Stimulated activated naive CD8-positive, alpha-beta T cell treated with anti-CD3 and anti-CD28 coated beads, Interleukin-15, Interleukin-2, amounts not matched to agents 100 U/mL and 50 U/mL, for 24 hours (primary cell): ENCODE measurements around the gene LRIF1.
"Not testable (repeated sequence)": the region's sequence is repeated elsewhere in the genome, so short reads cannot be mapped to it uniquely, and the experiment has no call there.

Experiments
- ATAC-seq: fragments of 150-1000 bp; cut with Tn5 transposase; one replicate; pipeline ENCODE4 v1.10.0; 2021
- DNase-seq: peaks from one replicate; pipeline ENCODE4 v3.0.0; 2021

Gene LRIF1, protein sequence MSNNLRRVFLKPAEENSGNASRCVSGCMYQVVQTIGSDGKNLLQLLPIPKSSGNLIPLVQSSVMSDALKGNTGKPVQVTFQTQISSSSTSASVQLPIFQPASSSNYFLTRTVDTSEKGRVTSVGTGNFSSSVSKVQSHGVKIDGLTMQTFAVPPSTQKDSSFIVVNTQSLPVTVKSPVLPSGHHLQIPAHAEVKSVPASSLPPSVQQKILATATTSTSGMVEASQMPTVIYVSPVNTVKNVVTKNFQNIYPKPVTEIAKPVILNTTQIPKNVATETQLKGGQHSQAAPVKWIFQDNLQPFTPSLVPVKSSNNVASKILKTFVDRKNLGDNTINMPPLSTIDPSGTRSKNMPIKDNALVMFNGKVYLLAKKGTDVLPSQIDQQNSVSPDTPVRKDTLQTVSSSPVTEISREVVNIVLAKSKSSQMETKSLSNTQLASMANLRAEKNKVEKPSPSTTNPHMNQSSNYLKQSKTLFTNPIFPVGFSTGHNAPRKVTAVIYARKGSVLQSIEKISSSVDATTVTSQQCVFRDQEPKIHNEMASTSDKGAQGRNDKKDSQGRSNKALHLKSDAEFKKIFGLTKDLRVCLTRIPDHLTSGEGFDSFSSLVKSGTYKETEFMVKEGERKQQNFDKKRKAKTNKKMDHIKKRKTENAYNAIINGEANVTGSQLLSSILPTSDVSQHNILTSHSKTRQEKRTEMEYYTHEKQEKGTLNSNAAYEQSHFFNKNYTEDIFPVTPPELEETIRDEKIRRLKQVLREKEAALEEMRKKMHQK

DNA sequence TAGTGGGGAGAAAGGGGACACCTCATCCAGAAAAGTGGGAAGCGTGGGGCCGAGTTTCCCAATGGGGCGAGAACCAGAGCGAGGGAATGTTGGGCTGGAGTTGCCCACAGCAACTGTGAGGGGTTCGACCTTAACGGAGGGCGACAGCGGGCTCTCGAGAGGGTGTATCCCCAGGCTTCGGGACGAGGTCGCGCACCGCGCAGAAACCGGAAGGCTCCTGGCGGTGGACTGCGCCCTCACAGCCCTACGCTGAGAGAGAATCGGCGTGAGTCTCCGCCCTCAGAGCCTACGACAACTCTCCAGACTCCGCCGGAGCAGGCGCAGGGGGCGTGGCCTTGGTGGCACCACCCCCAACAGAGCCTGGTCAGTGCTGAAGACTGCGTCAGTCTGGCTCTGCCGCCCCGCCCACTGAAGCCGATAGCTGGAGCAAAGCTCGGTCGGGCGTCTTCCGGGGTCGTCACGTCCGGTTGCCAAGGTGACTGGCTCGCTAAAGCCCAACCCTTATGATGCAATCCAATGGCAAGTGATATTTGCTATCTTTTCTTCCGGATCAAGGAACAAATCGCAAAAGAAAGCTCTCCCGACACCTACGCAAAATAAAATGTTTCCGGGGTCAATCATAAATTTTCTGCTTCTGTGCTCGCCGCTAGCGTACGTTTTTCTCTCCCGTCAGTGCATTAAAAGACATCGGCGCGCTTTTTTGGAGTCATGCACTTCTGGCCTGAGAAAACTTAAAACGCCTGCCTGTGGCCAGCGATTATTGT, at the start of gene LRIF1:
LRIF1 (minus strand) TSS at position 232 of the 764 bp plus-strand sequence. CDS start 234 bp downstream, outside the sequence.
- DNase-seq: peak; percentile 100

DNA sequence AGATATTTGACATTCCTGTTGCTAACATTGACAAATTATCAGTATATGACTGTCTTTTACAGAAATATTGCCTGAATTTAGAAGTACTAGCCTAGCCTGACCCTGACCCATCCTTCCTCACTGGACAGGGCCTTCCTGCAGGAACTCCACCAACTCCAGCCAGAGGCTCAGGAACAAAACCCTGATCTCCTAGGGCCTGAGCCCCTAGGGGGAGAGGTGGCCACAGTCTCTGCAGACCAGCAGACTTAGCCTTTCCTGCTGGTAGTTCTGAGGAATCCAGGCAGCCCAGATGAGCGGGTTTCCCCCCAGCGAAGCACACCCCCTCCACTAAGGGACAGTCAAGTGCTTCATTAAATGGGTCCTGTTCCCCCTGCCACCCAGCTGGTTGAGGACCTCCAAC, 44.3 kb upstream of the LRIF1 start:
- no peak for ATAC-seq
- no peak for DNase-seq

More for the DNA sequence above, at the start of gene LRIF1:
- peak; percentile 100 for ATAC-seq

DNA sequence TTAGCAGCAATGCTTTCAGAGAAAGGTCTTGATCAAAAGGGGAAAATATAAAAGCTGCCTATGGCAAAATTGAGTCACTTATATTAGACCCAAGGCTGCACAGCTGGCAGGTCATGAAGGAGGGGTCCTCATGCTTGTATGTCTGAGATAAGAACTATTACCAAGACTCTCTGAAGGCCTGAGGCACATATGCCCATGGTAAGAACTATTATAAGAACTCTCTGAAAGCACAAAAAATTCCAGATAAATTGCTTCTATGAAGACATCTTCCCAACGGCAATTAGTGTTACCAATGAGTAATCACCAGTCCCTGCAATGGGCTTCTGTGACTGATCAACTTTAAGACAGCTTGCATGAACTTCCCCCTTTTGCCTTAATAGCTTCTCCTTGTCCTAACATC, 42.8 kb upstream of the LRIF1 start:
- ATAC-seq (no peak), DNase-seq (no peak)

DNA sequence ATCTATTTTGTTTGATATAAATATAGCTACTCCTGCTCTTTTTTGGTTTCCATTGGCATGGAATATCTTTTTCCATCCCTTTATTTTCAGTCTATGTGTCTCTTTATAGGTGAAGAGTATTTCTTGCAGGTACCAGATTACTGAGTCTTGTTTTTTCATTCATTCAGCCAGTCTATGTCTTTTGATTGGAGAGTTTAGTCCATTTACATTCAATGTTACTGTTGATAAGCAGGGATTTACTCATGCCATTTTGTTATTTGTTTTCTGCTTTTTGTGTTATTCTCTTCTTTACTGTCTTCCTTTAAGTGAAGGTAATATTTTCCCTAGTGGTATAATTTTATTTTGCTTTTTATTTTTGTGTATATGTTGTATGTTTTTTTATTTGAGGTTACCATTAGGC, 35.9 kb upstream of the LRIF1 start:
- ATAC-seq, DNase-seq: not testable (repeated sequence)

DNA sequence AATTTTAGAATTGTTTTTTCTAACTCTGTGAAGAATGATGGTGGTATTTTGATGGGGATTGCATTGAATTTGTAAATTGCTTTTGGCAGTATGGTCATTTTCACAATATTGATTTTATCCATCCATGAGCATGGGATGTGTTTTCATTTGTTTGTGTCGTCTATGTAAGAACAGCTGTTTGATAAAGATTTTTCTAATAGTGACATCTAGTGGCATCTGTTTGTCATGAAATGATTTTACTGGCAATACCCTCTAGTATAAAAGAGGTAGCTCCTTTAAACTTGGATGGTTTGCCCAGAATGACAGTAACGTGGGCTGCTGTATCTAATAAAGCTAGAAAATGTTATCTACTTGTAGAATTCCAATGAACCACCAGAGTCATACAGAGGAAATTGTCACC, 28.6 kb upstream of the LRIF1 start:
- DNase-seq, ATAC-seq: not testable (repeated sequence)

DNA sequence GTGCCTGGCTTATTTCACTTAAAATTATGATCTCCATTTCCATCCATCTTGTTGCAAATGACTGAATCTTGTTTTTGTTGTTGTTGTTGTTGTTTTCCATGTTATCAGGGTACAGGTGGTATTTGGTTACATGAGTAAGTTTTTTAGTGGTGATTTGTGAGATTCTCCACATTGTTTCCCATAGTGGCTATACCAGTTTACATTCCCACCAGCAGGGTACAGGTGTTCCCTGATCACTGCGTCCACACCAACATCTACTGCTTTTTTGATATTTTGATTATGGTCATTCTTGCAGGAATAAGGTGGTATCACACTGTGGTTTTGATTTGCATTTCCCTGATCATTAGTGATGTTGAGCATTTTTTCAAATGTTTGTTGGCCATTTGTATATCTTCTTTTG, 27.6 kb upstream of the LRIF1 start:
- not testable (repeated sequence) for ATAC-seq, DNase-seq

DNA sequence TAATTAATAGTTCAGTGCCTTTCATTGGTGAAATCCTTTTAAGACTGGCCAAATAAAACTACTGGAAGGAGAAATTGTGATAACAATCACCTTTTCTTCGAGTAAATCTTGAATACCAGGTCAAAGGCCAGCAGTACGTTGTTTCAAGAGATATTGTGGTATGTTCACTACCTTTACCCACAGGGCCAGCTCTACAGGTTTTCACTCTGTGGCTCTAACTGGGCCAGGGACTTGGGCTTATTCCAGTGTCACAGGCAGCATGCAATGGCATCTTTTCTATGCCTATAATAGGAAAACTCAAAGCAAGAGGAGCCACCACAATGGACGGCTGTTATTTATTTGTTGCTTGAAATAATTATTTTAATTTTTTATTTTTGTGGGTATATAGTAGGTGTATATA, 26.8 kb upstream of the LRIF1 start:
- no peak for ATAC-seq
- DNase-seq: no peak

DNA sequence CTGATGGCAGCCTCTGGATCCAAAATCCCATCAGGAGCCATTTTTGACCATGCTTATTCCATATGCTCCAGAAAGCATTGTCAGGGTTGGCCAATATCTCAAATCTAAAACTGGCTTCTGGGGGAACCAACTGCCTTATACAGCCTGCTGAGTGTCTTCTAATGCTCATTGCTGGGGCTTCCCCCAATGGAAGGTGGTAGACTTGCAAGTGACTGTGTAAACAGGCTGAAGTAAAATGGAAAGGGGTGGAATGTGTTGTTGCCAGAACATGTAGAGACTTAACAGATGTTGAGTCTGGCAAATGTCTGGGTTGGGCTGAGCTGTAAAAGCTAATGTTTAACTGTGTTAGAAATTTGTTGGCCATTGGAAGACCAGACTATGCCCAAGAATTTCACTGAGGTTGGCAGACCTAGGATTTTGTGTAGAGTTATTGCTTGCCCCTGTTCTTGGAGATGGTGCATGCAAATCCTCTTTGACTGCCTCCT, 22.7 kb upstream of the LRIF1 start:
- ATAC-seq (no peak), DNase-seq (no peak)

DNA sequence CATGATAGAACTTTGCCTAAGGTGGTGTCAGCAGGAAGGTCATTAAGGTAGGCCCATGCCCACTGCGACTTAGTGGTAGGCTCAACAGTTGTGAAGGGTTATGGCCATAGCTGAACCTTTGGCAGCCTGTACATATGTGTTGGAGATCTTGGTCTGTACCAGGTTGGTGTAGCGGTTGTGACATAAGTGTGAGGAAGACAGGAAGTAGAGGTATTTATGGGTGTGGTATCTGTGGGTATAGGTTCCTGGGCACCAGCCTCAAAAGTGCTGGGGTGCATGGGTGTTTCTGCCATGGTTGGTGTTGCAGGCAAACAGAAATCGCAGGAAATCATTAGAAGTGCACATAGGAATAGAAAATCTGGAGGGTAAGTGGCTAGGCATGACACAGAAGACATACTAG, 18.6 kb upstream of the LRIF1 start:
- no peak for DNase-seq

DNA sequence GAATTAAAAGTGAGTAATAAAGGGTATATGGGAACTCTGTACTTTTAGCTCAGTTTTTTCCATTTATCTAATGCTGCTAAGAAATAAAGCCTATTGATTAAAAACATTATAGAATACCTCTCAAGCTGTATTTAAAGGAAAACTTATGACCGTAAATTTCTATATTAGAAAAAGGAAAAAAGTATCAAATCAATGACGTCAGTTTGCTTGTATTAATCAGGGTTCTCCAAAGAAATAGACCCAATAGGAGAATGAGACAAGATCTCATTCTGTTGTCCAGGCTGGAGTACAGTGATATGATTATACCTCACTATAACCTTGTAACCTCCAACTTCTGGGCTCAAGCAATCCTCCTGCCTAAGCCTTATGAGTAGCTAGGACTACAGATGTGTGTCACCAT, 15.4 kb upstream of the LRIF1 start:
- ATAC-seq (no peak), DNase-seq (no peak)

More for the DNA sequence above, 18.6 kb upstream of the LRIF1 start:
- ATAC-seq: no peak

DNA sequence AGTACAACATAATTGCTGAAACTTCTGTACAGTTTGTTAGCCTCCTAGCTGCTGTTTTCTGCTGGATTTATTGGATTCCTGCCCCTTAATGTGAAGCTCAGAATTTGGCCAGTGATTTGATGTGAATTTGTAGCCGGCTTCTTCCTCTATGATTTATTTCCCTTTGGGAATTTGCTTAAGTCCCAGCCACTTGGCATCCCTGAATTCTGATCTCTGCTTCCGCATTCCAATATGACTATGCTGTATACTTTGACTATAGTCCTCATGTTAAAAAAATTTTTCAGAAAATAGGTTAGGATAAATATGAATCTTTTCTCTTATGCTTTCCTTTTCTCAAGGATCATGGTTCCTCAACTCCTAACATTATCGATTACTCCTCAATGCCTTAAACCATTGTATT, 12.4 kb upstream of the LRIF1 start:
- ATAC-seq (no peak), DNase-seq (no peak)

DNA sequence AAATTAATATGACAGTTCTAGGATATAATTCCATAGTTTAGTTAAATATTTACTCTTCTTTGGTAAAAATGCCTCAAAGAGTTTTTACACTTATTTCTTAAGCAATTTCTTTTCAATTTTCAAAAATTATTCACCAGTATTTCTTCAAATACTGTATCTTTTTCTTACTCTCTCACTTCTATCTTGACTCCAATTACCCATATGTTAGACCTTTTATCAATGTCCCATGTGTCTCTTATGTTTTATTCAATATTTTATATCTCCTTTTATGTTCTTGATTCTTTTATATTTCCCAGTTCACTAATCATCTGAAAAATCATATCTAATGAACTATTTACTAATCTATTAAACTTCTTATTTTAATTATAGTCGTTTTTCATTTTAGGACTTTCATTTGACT, 11.5 kb upstream of the LRIF1 start:
- no peak for DNase-seq
- no peak for ATAC-seq

DNA sequence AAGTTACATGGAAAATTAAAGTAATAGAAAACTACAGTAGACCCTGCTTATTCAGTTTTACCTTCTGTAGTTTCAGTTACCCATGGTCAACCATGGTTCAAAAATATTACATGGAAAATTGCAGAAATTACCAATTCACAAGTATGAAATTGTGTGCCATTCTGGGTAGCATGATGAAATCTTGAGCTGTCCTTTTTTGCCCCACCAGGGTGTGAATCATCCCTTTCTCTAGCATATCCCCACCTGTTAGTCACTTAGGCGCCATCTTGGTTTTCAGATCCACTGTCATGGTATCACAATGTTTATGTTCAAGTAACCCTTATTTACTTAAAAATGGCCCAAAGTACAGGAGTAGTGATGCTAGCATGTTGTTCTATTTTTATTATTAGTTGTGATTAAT, 3.5 kb upstream of the LRIF1 start:
- ATAC-seq (no peak), DNase-seq (no peak)

DNA sequence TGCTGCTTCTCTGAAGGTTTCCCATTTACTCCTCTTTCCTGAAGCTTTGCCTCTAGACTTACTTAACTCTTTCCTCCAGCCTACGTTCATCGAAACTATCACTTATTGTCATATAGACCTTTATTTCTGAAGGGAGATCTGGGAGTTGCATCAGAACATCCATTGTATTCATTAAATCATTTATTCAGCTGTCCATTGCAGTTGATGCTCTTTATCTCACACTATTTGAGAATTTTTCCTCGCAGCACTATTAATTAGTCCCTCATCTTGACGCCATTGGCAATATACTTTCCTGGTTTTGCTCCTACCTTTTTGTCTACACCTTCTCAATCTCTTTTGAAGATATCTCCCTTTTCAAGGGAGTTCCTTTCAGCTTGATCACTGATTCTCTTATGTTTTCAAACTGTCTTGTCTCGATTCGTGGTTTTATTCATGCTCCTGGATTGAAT, 757 bp upstream of the LRIF1 start:
- no peak for DNase-seq
- no peak for ATAC-seq

DNA sequence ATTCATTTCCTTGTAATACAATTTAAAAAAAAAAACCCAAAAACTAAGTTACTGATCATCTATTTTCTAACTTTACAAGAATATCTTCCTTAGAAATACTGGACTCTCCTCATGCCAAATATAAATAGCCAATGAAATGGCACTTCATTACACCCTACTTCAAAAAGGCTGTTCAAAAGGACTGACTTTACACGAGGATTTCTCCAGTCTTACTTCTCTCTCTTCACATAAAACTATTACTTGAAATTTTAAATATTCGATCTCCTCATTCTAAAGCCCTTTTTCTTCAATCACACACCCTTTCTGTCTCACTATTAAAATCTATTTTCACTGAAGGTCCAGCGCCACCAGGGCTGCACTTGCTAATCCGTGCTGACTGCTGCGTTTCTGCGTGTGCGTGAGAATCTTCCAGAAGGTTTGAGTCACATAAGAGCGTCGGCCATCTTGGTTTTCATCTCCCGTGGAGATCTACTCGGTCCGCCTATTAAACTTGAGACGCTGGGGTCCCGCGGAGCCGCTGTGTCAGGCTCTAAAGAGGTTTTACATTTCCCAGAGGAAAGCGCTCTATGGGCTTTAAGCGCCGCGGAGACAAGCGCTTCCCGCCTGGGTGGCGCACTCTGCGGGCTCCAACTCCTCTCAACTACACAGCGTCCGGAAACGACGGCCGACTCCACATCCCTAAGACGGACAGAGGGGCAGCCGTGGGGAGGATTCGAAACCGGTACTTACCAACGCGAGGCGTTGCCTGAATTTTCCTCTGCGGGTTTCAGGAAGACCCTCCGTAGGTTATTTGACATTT, 631 bp downstream of the LRIF1 start:
- DNase-seq (peak; percentile 64), ATAC-seq (peak; percentile 24)

DNA sequence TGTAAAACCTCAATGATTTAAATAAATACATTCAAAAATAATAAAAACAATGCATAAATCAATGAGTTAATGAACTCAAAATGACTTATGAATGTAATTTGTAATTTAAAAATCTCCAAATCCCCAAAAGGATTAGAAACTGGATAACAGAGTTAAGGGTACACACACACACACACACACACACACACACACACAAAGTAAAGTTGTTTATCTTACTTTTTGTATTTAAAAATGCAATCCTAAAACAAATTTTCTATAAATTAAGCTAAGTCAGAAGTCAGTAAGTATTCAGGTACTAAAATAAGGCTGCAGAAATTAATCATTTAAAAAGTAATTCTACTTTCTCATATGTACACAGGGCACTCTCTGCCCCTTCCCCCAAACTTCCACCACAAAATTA, 1.8 kb downstream of the LRIF1 start:
- ATAC-seq (no peak), DNase-seq (no peak)

DNA sequence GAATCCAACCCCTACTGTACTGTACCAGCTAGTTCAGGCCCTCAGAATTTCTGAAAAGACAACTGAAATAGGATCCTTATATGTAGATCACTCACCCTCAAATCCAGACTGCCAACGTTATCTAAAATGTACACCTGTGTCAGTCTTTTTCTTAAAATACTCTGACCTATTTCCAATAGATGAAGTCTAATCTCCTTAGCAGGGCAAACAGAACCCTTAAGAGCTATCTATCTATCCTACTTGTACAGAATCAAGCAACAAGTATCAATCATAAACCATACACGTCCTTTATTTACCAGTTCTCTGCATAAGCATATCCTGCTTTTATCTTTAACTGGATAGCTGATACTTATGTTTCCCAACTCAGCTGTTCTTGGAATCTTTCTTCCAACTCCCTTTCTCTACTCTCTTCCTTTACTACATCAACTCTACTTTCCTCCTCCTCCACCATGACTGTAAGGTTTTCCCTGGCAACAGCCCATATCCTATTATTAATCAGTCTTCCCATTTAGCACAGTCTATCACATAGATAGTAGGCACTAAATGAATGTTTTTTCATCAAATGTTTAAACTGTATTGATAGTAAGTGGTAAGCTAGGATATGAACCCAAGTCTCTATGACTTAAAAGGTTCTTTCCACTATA, 2.8 kb downstream of the LRIF1 start:
- ATAC-seq (no peak), DNase-seq (no peak)

DNA sequence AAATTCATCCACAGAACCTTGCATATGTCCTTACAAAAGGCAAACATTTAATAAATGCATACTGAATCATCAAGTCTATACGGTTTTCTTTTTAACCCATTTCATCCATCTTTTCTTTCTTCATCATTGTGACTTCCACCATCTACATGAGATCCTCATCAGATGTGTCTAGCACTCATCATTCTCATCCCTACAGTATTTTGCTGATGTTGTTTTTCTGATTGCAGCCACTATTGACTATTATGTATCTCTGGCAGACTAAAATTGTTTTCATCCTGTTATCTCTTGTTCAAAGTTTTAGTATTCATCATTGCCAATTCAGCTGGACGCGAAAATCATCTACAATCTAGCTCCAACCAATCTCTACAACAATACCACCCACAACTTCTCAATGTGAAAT, 5.9 kb downstream of the LRIF1 start:
- DNase-seq: no peak
- ATAC-seq: no peak

DNA sequence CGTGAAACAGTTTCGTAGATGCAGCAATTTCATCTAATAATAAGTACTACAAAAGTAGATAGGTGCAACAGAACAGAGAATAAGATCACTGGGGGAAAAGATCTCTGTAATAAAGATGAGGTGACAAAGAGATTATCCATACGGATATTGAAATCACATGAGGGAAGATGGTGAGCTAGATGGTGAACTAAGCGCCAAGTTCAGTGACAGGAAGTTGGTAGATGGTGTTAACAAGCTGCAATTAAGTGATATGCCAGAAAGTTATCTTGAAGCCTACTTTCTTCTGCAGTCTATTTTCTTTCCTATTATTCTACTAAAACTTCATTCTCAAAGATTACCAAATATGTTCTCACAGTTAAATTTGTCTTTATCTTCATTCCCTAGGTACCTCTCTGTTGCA, 7.1 kb downstream of the LRIF1 start:
- no peak for DNase-seq
- ATAC-seq: no peak

DNA sequence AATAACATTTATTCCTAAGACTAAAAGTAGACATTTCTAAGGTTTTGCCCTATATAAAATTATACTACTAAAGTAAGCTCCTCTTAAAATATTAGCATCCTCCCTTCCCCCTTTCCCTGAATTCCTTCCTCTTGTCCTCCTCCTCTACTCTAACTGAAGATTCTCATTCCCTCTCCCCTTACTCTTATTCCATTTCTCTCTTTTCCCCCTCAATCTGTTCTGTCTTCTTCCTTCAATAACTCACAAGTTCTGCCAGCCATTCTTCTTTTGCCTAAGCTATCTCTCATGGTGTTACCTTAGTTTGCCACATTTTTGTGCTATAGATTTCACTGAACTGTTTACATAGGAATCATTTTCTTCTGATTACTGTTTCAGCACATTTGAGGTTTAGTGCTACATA, 10.7 kb downstream of the LRIF1 start:
- DNase-seq (no peak), ATAC-seq (no peak)

DNA sequence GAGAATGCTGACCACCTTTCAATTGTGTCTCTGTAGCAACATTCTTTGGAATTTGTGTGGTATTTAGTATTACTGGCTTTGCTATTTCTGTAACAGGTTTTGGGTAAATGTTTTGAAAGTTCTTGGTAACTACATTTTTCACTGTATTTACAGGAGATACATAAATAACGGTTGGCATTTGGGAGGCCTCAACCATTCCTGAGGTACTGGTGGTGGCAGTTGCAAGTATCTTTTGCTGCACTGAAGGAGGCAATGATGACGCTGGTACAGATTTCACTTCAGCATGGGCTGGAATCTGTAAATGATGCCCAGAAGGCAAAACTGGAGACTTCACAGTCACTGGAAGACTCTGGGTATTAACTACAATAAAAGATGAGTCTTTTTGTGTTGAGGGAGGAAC, 11.7 kb downstream of the LRIF1 start:
- ATAC-seq: no peak
- no peak for DNase-seq
